Posterior vena cava (tissue), 2 donors: ENCODE results near the gene NPHS1. TPM values are rescaled to one million over a fixed set of nuclear protein-coding genes. Genes with fewer than 3 reads are reported as not detected.
"Not testable (repeated sequence)": the region's sequence is repeated elsewhere in the genome, so short reads cannot be mapped to it uniquely, and the experiment has no call there.

Experiments used
- DNase-seq: peaks from one replicate; pipeline ENCODE4 v3.0.0-alpha.2; 2020; ENCODE audit warnings: low spot score
- intact Hi-C, 2 donors: fragments of 100-400 bp; cut with DNase I; formaldehyde crosslinking; loops; one replicate each; pipeline versions ENCODE4 v1.14.1 to v1.14.2; 2022 to 2023
- long read RNA-seq, 2 donors: library from polyadenylated mRNA; unstranded; transcript quantifications; one replicate each; pipeline ENCODE4 v2.0.0, GENCODE V29; 2020 to 2021
- total RNA-seq, 2 donors: library from RNA; stranded (reverse); fragmentation: NEBNext Ultra II Directional; extraction: Animal tissue kit (Norgen Biotek cat#: 25700); gene quantifications; one replicate each; pipeline ENCODE4 v1.2.1, GENCODE V29; 2021
- donor health status: DM: yes; HTN: yes; CAD: no.
- donor health status: DM: yes; HTN: yes; CAD: no.

NPHS1 gene, protein sequence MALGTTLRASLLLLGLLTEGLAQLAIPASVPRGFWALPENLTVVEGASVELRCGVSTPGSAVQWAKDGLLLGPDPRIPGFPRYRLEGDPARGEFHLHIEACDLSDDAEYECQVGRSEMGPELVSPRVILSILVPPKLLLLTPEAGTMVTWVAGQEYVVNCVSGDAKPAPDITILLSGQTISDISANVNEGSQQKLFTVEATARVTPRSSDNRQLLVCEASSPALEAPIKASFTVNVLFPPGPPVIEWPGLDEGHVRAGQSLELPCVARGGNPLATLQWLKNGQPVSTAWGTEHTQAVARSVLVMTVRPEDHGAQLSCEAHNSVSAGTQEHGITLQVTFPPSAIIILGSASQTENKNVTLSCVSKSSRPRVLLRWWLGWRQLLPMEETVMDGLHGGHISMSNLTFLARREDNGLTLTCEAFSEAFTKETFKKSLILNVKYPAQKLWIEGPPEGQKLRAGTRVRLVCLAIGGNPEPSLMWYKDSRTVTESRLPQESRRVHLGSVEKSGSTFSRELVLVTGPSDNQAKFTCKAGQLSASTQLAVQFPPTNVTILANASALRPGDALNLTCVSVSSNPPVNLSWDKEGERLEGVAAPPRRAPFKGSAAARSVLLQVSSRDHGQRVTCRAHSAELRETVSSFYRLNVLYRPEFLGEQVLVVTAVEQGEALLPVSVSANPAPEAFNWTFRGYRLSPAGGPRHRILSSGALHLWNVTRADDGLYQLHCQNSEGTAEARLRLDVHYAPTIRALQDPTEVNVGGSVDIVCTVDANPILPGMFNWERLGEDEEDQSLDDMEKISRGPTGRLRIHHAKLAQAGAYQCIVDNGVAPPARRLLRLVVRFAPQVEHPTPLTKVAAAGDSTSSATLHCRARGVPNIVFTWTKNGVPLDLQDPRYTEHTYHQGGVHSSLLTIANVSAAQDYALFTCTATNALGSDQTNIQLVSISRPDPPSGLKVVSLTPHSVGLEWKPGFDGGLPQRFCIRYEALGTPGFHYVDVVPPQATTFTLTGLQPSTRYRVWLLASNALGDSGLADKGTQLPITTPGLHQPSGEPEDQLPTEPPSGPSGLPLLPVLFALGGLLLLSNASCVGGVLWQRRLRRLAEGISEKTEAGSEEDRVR (N-terminal part only)
- not detected for total RNA-seq
- long read RNA-seq, donor 1: 0 reads
- long read RNA-seq, donor 2: 0 reads

- intact Hi-C loops: no loop called here
- no peak for DNase-seq
These were observed at the start of gene NPHS1 for GRCh38 chr19:35852029-35852780. TSS of gene NPHS1 (minus strand) at chr19:35852504. CDS start at chr19:35851837, 667 bp downstream.

GRCh38 chr19:35901055-35901644, 48.8 kb upstream of the NPHS1 start:
- intact Hi-C loops: no loop called here

DNA sequence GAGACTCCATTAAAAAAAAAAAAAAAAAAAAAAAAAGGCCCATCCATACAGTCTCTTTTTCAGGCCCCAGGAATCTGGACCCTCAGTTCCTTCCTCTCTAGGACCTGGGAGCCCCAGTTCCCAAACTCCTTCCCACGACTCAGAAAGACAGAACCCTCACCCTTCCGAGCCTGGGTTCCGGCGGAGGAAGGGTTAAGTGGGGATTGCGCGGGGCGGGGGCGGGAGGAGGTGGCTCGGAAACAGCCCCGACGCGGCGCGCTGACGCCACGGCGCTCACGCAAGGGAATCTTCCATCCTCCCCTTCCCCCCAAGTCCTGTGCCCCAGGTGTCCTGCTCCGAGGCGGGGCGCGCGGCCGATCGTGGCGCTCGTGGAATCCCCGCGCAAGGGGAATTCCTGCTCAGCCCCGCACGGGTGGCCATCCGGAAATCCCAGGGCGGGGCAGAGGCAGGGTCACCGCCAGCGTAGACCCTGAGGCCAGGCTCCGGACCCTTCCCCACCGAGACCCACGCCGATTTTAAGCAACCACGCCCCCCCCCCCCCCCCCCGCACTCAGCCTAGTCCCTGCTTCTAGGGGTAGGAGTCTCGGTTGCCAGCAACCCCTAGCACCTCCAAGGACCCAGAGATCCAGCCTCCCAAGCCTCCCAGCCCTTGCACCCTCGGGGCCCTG, 47.4 kb upstream of the NPHS1 start:
- peak; percentile 94 for DNase-seq
- intact Hi-C loops: no loop called here

More at GRCh38 chr19:35901055-35901644, 48.8 kb upstream of the NPHS1 start:
- DNase-seq: no peak

DNA sequence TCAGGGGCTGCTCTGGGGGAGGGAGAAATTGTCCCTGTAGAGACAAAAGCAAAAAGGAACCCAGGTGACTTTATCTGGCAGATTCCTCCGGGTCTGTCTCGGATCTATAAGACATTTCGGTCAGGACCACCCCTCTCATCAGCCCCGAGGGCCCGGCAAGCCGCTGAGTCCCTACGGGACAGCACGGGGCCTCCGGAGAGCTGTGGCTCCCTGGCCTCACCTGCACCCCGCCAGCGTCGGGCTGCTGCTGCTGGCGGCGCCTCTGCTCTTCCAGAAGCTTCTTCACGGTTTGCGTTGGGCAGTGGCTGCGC, 46.1 kb upstream of the NPHS1 start:
- intact Hi-C loops: no loop called here
- DNase-seq: no peak

DNA sequence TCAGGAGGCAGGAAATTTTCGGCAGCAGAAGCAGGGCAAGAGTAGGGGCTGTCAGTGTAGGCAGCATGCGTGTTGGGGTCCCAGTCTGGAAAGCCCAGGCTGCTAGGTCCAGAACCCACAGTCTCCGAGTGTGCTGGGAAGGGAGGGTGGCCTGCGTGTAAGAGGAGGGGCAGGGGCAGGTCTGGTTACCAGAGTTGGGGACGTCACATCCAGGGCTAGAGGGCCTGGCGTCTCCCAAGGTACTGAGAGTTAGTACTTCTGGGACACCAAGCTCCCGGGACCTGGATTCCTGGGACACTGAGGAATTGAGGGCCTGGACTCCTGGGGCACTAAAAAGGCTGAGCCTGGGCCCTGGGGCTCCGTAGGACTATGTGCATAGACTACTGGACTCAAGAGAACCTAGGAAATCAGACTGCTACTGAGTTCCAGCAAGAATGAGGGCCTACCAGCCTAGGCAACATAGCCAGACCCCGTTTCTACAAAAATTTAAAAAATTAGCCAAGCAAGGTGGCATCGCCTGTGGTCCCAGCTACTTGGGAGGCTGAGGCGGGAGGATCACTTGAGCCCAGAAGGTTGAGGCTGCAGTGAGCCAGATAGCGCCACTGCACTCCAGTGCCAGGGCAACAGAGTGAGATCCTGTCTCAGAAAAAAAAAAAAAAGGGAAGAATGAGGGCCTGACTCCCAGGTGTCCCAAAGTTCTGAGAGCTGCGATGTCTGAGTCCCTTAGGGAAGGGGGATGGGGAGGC, 45.6 kb upstream of the NPHS1 start:
- intact Hi-C loops: no loop called here
- no peak for DNase-seq

GRCh38 chr19:35896643-35897040, 44.3 kb upstream of the NPHS1 start:
- intact Hi-C loops: no loop called here

DNA sequence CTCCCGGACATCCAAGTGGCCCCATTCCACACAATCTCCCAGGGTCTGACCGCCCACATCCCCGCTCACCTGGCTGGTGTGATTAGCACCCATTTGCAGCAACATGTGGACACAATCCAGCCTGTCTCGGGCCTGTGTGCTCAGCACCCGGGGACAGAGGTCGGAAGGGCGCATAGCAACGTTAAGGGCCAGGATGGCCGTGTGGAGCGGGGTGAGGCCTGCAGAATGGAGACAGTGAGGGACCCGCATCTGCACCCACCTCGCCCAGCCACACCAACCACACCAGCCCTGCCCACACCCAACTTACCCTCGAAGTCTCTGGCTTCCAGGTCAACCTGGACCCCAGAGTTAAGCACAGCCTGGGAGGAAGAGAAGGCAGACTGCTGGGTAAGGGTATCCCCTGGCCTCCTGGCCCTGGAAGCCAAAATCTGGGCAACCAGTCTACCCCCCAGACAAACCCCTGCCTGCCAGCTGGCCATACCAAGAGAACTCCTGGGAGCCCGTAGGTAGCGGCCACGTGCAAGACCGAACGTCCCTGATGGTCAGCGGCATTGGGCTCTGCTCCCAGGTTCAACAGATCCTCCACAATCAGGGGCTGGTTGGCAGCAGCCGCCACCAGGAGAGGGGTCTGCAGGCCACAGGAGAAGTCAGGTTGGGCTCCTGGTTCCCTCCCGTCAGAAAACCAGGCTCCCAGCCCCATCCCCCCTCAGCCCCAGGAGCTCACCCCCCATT, 43.8 kb upstream of the NPHS1 start:
- intact Hi-C loops: no loop called here
- DNase-seq: no peak

More at GRCh38 chr19:35896643-35897040, 44.3 kb upstream of the NPHS1 start:
- no peak for DNase-seq

GRCh38 chr19:35894342-35894741, 42.0 kb upstream of the NPHS1 start:
- DNase-seq: no peak
- intact Hi-C loops: no loop called here

DNA sequence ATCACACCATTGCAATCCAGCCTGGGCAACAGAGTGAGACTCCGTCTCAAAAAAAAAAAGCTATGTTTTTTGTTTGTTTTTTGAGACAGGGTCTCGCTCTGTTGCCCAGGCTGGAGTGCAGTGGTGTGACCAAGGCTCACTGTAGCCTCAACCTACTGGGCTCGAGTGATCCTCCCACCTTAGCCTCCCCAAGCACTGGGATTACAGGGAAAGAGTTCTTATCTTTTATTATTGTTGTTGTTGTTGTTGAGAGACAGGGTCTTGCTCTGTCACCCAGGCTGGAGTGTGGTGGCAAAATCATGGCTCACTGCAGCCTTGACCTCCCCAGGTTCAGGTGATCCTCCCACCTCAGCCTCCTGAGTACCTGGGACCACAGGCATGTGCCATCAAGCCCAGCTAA, 39.5 kb upstream of the NPHS1 start:
- intact Hi-C loops, DNase-seq: not testable (repeated sequence)

DNA sequence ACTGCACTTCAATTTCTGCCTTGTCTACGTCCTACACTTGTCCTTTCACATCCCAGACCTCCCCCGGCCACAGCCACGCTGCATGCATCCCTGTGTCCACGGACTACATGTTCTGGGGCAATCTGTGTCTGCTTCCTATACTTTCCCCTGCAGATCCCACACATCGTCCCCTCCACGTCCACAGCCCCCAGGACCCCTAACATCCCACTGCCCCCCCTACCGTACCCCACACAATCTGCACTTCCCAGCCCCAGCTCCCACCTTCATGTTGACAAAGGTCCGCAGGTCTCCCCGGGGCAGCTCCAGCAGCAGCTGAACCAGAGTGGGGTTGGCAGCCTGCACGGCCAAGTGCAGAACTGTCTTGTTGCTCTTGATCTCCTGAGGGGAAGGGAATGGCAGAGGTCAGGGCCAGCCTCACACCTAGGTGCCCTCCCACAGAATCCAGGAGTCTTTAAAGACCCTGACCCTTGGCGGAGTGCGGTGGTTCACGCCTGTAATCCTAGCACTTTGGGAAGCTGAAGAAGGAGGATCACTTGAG, 37.9 kb upstream of the NPHS1 start:
- intact Hi-C loops: no loop called here
- DNase-seq: no peak

GRCh38 chr19:35889370-35890112, 37.2 kb upstream of the NPHS1 start:
- no peak for DNase-seq
- intact Hi-C loops: loop anchor here in 1 of 2 donors (5.0 kb wide), 1 partner anchor 33 kb away; no protein-coding TSS in a partner anchor

DNA sequence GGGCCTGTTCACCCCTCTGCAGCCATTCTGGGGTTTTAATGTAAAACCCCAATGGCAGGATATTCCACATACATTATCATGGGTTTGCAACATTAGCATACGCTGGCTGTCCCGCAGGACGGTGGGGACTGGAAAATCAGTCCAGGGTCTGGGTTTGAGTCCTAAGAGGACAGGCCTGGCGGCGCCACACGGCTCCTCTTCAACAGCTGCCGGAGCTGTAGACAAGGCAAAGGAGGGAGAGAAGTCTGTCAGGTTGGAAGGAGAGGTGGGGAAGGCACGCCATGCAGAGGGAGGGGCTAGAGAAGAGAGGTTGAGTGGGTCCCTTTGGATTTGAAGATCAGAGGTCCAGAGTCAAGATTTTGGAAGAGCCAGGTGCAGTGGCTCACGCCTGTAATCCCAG, 36.1 kb upstream of the NPHS1 start:
- DNase-seq: no peak
- intact Hi-C loops: loop anchor here in 1 of 2 donors (5.0 kb wide), 1 partner anchor 34 kb away; no protein-coding TSS in a partner anchor

DNA sequence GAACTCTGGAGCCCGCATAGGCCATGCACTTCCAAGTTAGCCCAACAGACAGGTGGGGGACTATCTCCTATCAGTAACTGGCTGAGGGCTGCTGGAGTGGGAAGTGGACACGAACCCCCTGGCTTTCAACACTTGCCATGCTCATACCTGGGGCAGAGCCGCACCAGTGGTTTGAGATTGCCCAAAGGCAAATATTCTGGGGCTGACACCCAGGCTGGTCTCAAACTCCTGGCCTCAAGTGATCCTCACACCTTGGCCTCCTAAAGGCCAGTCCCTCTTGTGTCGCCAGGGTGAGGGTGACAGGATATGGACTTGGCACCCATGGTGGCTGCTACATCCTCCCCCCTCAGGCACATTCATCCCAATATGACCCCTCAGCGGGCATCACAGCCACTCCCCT, 34.9 kb upstream of the NPHS1 start:
- intact Hi-C loops: loop anchor here in 1 of 2 donors (5.0 kb wide), 1 partner anchor 35 kb away; no protein-coding TSS in a partner anchor

GRCh38 chr19:35885904-35886303, 33.6 kb upstream of the NPHS1 start:
- intact Hi-C loops: loop anchor here in 1 of 2 donors (5.0 kb wide), 1 partner anchor 36 kb away; no protein-coding TSS in a partner anchor

More for the DNA sequence above, 34.9 kb upstream of the NPHS1 start:
- DNase-seq: no peak

GRCh38 chr19:35885225-35885738, 33.0 kb upstream of the NPHS1 start:
- intact Hi-C loops: loop anchor here in 1 of 2 donors (5.0 kb wide), 1 partner anchor 37 kb away; no protein-coding TSS in a partner anchor
- no peak for DNase-seq

More at GRCh38 chr19:35885904-35886303, 33.6 kb upstream of the NPHS1 start:
- no peak for DNase-seq
